Measurements from ENCODE around the gene DEAF1. TPM values are rescaled to one million over a fixed set of nuclear protein-coding genes. Genes with fewer than 3 reads are reported as not detected.

DEAF1 gene
- total RNA-seq, 2 experiments from 2014 or later = 44.0 to 48.8 TPM

- Mint-ChIP-seq H3K36me3 (ENCODE audit: low read depth) (peaks cover 18% of the 10 kb centered on the region), H3K27ac (peak overlapping the region; percentile 13), H3K9me3 (no peaks in the 10 kb centered on the region), H3K4me3 (no peak overlapping the region), H3K27me3 (no peaks in the 10 kb centered on the region), H3K4me1 (peaks cover 22% of the 10 kb centered on the region)
- no peak for DNase-seq
- POLR2A ChIA-PET = no interaction called here
- CTCF ChIA-PET = no interaction called here
These were observed 76.9 kb downstream of the DEAF1 start for GRCh38 chr11:617912-618682.

GRCh38 chr11:617199-617911, 77.7 kb downstream of the DEAF1 start:
- H3K27me3 Mint-ChIP-seq = no peaks in the 10 kb centered on the region
- H3K4me3 Mint-ChIP-seq = no peak overlapping the region
- ChIA-PET CTCF (no interaction called here), POLR2A (no interaction called here)
- no peak for DNase-seq
- no peaks in the 10 kb centered on the region for H3K9me3 Mint-ChIP-seq
- H3K27ac Mint-ChIP-seq = no peak overlapping the region
- peaks cover 20% of the 10 kb centered on the region for H3K36me3 Mint-ChIP-seq (ENCODE audit: low read depth)
- peaks cover 22% of the 10 kb centered on the region for H3K4me1 Mint-ChIP-seq

DNA sequence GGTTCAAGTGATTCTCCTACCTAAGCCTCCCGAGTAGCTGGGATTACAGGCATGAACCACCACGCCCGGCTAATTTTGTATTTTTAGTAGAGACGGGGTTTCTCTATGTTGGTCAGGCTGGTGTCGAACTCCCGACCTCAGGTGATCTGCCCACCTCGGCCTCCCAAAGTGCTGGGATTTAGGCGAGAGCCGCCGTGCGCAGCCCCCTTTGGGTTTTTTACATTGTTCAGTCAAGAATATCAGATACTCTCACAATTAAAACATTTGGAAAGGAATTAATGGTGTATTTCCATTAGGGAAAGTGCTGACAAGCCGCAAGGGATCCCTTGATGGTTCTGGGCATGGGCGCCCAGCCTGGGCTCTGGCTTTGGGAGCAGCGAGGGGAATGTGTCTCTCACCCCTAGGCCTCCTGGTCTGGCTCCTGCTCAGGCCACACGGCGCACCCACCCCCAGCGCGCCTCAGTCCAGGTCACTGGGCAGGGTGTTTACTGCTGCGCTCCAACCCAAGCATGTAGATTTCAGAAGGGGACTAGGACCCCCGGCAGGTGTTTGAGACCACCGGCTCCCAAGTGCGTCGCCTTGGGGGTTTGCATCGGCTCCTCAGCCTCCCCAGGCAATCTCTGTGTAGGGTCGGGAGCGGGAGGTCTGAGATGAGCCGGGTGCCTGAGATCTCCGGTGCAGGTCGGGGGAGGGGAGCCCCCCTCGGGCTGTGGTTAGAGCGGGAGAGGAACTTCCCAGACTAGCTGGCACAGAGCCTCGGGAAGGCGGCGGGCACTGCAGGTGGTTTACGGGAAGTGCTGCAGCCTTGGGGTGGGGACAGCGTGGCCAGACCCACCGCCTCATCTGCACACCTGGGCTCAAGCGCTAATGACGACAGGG, 78.5 kb downstream of the DEAF1 start:
- POLR2A ChIA-PET = interaction anchor here (0.6 kb wide), 1 partner anchor 300 kb away, joined by 5 read pairs; no protein-coding TSS in a partner anchor
- Mint-ChIP-seq H3K4me3 (peak overlapping the region; percentile 91), H3K36me3 (ENCODE audit: low read depth) (peaks cover 27% of the 10 kb centered on the region)

DNA sequence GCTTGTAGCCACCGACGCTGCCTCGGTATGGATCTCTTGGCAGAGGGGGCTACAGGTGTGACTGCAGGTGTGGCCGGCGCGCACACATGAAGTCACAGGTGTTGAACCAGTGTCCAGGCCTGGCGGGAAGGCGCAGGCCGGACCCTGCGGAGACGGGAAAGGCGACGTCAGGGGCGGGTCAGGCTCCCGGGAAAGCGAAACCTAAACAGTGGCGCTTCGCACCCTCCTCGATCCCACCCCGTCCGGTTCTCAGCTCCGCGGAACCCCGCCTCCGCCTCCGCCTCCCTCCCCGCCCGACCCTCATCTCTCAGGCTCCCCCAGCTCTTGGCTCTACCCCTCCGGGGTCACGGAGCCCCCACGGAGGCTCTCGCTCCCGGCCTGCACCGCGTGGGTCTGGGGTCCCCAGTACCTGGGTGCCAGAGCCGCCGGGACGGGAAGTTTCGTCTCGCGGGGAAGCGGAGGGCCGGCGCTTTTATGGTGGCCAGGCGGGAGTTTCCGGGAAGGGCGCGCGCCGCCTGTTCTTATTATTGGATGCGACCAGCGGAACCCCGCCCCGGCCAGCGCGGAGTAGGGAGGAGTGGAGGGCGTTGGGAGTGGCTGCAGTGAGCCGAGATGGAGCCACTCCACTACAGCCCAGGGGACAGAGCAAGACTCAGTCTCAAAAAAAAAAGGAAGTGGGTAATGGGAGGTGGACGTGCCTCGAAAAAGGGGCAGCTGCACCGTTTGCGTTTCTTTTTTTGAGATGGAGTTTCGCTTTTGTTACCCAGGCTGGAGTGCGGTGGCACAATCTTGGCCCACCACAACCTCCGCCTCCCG, 79.3 kb downstream of the DEAF1 start, which contains the start of gene IRF7:
Gene IRF7, minus strand, starts transcription at position 447 of the 816 bp plus-strand sequence. CDS start 586 bp downstream, outside the sequence.
- H3K27ac Mint-ChIP-seq = peak within 1 kb of the TSS; percentile 95
- peak; percentile 93 for DNase-seq
- H3K9me3 Mint-ChIP-seq = no peaks in the 10 kb centered on the region
- ChIA-PET CTCF (interaction anchor here (0.6 to 1.5 kb wide), 4 partner anchors 10 to 365 kb away, joined by 3 read pairs; no protein-coding TSS in a partner anchor), POLR2A (interaction anchor here (0.6 kb wide), 1 partner anchor 299 kb away, joined by 5 read pairs; no protein-coding TSS in a partner anchor)
- peaks cover 25% of the 10 kb centered on the region for H3K4me1 Mint-ChIP-seq
- peak within 1 kb of the TSS; percentile 91 for H3K4me3 Mint-ChIP-seq
- H3K27me3 Mint-ChIP-seq = no peaks in the 10 kb centered on the region
- peaks cover 35% of the 10 kb centered on the region for H3K36me3 Mint-ChIP-seq (ENCODE audit: low read depth)

More for the DNA sequence above, 78.5 kb downstream of the DEAF1 start:
- CTCF ChIA-PET = interaction anchor here (0.6 to 1.5 kb wide), 3 partner anchors 9 to 366 kb away, joined by 3 read pairs; no protein-coding TSS in a partner anchor
- Mint-ChIP-seq H3K27me3 (no peaks in the 10 kb centered on the region), H3K9me3 (no peaks in the 10 kb centered on the region), H3K27ac (peak overlapping the region; percentile 95), H3K4me1 (peaks cover 25% of the 10 kb centered on the region)
- no peak for DNase-seq

DNA sequence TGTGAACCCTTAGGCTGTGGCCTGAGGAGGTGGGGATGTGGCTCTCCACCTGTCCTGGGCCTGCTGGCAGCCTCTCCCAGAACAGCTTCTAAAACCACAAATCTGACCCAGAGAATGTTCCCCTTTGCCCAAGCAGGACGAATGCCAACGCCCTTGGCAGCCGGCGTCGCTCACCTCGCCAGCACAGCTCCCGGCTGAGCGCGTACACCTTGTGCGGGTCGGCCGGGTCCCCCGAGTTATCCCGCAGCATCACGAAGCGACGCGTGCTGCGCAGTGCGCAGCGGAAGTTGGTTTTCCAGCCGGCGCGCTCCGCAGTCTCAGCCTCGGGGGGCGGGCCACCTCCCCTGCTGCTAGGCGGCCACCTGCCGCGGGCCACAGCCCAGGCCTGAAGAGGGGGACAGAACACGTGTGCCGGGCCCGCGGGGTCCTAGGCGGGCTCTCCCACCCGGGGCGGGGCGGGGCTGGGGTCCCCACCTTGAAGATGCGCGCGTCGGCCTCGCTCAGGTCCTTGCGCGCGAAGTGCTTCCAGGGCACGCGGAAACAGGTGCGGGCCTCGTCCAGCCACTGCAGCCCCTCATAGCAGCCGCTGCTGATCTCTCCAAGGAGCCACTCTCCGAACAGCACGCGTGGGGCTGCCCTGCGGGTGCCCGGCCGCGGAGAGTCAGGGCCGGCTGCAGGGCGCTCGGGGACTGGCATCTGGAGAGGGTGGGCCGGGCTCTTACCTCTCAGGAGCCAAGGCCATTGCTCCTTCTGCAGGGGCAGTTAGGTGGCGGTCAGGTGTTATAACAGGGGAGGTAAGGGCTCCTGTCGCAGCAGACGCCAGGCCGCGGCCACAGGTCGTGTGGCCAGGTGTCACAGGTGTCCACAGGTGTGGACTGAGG, 80.2 kb downstream of the DEAF1 start:
- ChIA-PET POLR2A (no interaction called here), CTCF (interaction anchor here (1.1 to 1.8 kb wide), 3 partner anchors 11 to 26 kb away, joined by 3 to 8 read pairs (median 3); no protein-coding TSS in a partner anchor)
- H3K27me3 Mint-ChIP-seq = no peaks in the 10 kb centered on the region
- peak overlapping the region; percentile 95 for H3K27ac Mint-ChIP-seq
- DNase-seq = no peak
- H3K9me3 Mint-ChIP-seq = no peaks in the 10 kb centered on the region
- peak overlapping the region; percentile 91 for H3K4me3 Mint-ChIP-seq
- peaks cover 36% of the 10 kb centered on the region for H3K36me3 Mint-ChIP-seq (ENCODE audit: low read depth)
- peaks cover 25% of the 10 kb centered on the region for H3K4me1 Mint-ChIP-seq

DNA sequence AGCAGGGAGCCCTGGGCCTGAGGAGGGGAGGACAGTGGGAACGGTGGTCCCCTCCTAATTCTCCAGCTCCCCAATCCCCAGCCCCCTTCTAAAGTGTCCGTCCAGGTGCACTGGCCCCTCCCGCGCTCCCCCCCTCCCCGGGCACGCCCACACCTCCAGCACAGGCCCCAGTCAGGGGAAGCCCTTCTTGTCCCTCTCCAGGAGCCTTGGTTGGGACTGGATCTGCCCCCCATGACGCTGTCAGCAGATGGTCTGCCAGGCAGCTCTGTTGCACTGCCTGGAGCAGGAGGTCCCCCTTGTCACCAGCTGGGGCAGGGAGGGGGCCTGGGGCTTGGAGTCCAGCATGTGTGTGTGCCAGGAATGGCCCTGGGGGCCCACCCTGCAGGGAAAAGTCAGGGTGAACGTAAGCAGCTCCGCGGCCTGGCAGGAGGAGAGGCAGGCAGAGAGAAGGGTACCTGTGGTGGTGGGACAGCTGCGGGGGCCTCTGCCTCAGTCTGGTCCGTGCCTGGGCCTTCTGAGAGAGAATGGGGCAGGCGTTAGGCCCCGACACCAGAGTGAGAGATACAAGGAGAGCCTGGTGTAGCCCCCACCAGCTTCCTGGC, 80.9 kb downstream of the DEAF1 start:
- ChIA-PET POLR2A (no interaction called here), CTCF (interaction anchor here (1.1 to 1.8 kb wide), 3 partner anchors 14 to 38 kb away, joined by 3 to 8 read pairs (median 3); no protein-coding TSS in a partner anchor)
- Mint-ChIP-seq H3K4me1 (peaks cover 25% of the 10 kb centered on the region), H3K36me3 (ENCODE audit: low read depth) (peaks cover 36% of the 10 kb centered on the region), H3K9me3 (no peaks in the 10 kb centered on the region), H3K4me3 (peak overlapping the region; percentile 91), H3K27ac (peak overlapping the region; percentile 95), H3K27me3 (no peaks in the 10 kb centered on the region)
- DNase-seq = no peak

GRCh38 chr11:613369-613968, 81.6 kb downstream of the DEAF1 start:
- H3K36me3 Mint-ChIP-seq (ENCODE audit: low read depth) = peaks cover 36% of the 10 kb centered on the region
- peak overlapping the region; percentile 95 for H3K27ac Mint-ChIP-seq
- peaks cover 25% of the 10 kb centered on the region for H3K4me1 Mint-ChIP-seq
- ChIA-PET POLR2A (interaction anchor here (0.6 kb wide), 1 partner anchor 184 kb away, joined by 4 read pairs; no protein-coding TSS in a partner anchor), CTCF (interaction anchor here (1.1 to 1.8 kb wide), 3 partner anchors 14 to 38 kb away, joined by 3 to 8 read pairs (median 3); no protein-coding TSS in a partner anchor)
- H3K9me3 Mint-ChIP-seq = no peaks in the 10 kb centered on the region
- DNase-seq = peak; percentile 84
- H3K27me3 Mint-ChIP-seq = no peaks in the 10 kb centered on the region
- H3K4me3 Mint-ChIP-seq = peak overlapping the region; percentile 91

DNA sequence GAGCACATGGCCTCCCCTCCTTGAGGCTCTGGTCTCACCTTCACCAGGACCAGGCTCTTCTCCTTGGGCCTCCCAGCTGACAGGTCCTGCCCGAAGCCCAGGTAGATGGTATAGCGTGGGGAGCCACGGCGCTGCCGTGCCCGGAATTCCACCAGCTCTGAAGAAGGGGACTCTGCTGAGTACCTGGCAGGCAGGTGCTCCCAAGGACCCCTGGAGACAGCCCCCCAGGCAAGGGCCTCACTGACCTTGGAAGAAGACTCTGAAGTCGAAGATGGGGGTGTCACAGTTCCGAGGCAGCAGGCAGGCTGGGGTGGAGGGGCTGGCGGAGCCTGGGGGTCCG, 82.1 kb downstream of the DEAF1 start:
- no peak for DNase-seq
- H3K27me3 Mint-ChIP-seq = no peaks in the 10 kb centered on the region
- H3K4me3 Mint-ChIP-seq = peak overlapping the region; percentile 30
- POLR2A ChIA-PET = interaction anchor here (0.6 kb wide), 1 partner anchor 184 kb away, joined by 4 read pairs; no protein-coding TSS in a partner anchor
- H3K27ac Mint-ChIP-seq = no peak overlapping the region
- peaks cover 25% of the 10 kb centered on the region for H3K4me1 Mint-ChIP-seq
- peaks cover 36% of the 10 kb centered on the region for H3K36me3 Mint-ChIP-seq (ENCODE audit: low read depth)
- CTCF ChIA-PET = interaction anchor here (1.2 to 1.8 kb wide), 4 partner anchors 18 to 87 kb away, joined by 3 to 8 read pairs (median 5); no protein-coding TSS in a partner anchor
- no peaks in the 10 kb centered on the region for H3K9me3 Mint-ChIP-seq

DNA sequence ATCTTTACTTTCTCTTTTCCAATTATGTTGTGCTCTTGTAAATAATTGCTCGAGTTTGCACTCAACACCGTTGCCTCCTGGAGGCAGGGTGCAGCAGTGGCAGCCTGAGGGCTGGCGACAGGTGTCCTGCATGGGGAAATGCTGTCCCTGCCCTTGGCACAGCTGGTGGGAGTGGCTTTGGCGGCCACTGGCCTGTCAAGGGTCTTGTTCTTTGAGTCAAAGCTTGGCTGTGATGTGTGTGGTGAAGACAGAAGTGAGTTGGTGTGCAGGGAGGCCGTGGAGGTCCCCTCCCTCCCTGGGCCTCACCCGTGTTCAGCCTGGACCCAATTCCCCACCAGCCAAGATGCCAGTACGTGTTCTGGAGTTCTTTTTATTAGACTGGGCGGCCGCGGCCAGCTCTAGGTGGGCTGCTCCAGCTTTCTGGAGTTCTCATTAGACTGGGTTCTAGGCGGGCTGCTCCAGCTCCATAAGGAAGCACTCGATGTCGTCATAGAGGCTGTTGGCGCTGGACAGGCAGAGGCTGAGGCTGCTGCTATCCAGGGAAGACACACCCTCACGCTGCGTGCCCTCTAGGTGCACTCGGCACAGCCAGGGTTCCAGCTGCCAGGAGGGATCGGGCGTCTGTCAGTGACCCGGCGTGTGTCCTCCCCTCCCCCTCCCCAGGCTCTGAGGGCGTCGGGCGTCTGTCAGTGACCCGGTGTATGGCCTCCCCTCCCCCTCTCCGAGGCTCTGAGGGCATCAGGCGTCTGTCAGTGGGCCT, 82.6 kb downstream of the DEAF1 start:
- POLR2A ChIA-PET = interaction anchor here (0.6 kb wide), 1 partner anchor 185 kb away, joined by 4 read pairs; no protein-coding TSS in a partner anchor
- H3K27ac Mint-ChIP-seq = peak overlapping the region; percentile 77
- DNase-seq = peak; percentile 54

More for the DNA sequence above, 82.6 kb downstream of the DEAF1 start:
- Mint-ChIP-seq H3K9me3 (no peaks in the 10 kb centered on the region), H3K4me3 (peak overlapping the region; percentile 30), H3K4me1 (peaks cover 25% of the 10 kb centered on the region), H3K27me3 (no peaks in the 10 kb centered on the region), H3K36me3 (ENCODE audit: low read depth) (peaks cover 37% of the 10 kb centered on the region)
- CTCF ChIA-PET = interaction anchor here (0.6 to 1.6 kb wide), 7 partner anchors 11 to 165 kb away, joined by 3 to 7 read pairs (median 4); no protein-coding TSS in a partner anchor

Data from activated CD4-positive, alpha-beta T cell treated with anti-CD3 and anti-CD28 coated beads, Interleukin-2, amount 10 ng/mL, durations not matched to agents 7 days and 5 days (primary cell).